ENCODE measurements around the gene MATCAP1.

The MATCAP1 gene

GRCh38 chr16:67193536-67193935 lies 9.8 kb upstream of the MATCAP1 start:
- peaks cover 48% of the 10 kb centered on the region for H3K4me1 ChIP-seq (ENCODE audit: control insufficient read depth, insufficient read depth, low read length)
- H3K36me3 ChIP-seq (ENCODE audit: control insufficient read depth, insufficient read depth, low read length), result peaks cover 25% of the 10 kb centered on the region
- H3K27me3 ChIP-seq (ENCODE audit: control insufficient read depth, insufficient read depth, low read length), result no peaks in the 10 kb centered on the region
- H3K9ac ChIP-seq (ENCODE audit: low read length), result peak overlapping the region; percentile 84
- no peaks in the 10 kb centered on the region for H3K9me3 ChIP-seq (ENCODE audit: control insufficient read depth, low read length)
- peak overlapping the region; percentile 71 for H3K4me3 ChIP-seq (ENCODE audit: low read length)

GRCh38 chr16:67192781-67193361 lies 9.1 kb upstream of the MATCAP1 start:
- Histone ChIP-seq H3K4me1 (ENCODE audit: control insufficient read depth, insufficient read depth, low read length) (peaks cover 41% of the 10 kb centered on the region), H3K4me3 (ENCODE audit: low read length) (peak overlapping the region; percentile 71), H3K36me3 (ENCODE audit: control insufficient read depth, insufficient read depth, low read length) (peaks cover 21% of the 10 kb centered on the region), H3K27me3 (ENCODE audit: control insufficient read depth, insufficient read depth, low read length) (no peaks in the 10 kb centered on the region), H3K9me3 (ENCODE audit: control insufficient read depth, low read length) (no peaks in the 10 kb centered on the region), H3K9ac (ENCODE audit: low read length) (peak overlapping the region; percentile 84)

DNA sequence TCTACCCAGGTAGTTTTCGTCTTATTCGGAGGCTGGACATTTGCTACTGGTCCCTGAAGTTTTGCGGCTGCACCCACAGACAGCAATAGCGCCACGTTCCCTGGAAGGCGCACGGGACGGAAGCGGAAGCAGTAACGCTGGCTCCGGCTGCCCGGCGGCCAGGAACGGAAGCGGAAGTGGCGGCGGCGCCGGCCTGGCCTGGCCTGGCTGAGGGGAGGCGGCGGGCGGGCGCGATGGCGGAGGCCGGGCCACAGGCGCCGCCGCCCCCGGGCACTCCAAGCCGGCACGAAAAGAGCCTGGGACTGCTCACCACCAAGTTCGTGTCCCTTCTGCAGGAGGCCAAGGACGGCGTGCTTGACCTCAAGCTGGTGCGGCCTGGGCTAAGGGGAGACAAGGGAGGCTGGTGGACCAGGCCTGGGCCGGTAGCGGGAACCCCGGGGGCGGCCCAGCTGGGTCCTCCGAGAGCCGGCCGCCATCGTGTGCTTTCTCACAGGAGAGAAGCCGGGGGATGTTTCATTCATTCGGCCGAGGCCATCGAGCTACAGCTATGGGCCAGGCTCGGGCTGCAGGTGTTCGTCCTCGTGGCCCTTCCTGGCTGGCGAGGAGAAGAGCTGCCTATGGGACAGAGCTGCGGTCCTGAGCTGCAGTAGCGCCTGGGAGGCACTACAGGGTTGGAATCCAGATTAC lies 8.4 kb upstream of the MATCAP1 start, which contains the start of gene E2F4:
Gene E2F4, plus strand, starts transcription at position 161 of the 687 bp plus-strand sequence. Its CDS starts 73 bp downstream, at position 234.
- H3K9me3 ChIP-seq (ENCODE audit: control insufficient read depth, low read length), result no peaks in the 10 kb centered on the region
- H3K9ac ChIP-seq (ENCODE audit: low read length), result peak within 1 kb of the TSS; percentile 84
- peaks cover 14% of the 10 kb centered on the region for H3K36me3 ChIP-seq (ENCODE audit: control insufficient read depth, insufficient read depth, low read length)
- peak within 1 kb of the TSS; percentile 71 for H3K4me3 ChIP-seq (ENCODE audit: low read length)
- peaks cover 34% of the 10 kb centered on the region for H3K4me1 ChIP-seq (ENCODE audit: control insufficient read depth, insufficient read depth, low read length)
- H3K27me3 ChIP-seq (ENCODE audit: control insufficient read depth, insufficient read depth, low read length), result no peaks in the 10 kb centered on the region

DNA sequence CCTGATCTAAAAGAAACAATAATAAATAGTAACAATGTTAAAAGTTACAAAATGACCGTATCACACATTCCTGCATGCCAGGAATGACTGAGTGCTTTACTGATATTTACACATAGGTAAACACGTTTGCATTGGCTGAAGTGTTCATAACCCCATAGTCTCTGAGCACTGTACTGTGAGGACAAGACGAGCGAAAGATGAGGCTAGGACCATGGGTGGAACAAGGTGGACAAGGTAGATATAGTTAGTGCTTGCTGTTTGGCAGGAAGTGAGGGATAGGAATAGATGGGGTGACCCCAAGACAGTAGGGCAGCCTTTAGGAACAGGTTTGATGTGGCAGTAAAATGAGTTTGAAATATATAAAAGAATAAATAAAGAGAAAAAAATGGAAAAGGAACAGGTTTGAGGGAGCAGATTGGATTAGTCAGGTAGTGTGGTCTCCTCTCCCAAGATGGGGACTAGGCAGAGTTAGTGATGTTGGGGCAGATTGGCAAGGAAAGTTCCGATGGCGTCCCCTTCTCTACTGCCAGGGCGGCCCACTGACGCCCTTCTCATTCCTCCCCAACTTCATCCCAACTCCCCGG lies 7.7 kb upstream of the MATCAP1 start:
- H3K4me3 ChIP-seq (ENCODE audit: low read length), result no peak overlapping the region
- no peak overlapping the region for H3K9ac ChIP-seq (ENCODE audit: low read length)

DNA sequence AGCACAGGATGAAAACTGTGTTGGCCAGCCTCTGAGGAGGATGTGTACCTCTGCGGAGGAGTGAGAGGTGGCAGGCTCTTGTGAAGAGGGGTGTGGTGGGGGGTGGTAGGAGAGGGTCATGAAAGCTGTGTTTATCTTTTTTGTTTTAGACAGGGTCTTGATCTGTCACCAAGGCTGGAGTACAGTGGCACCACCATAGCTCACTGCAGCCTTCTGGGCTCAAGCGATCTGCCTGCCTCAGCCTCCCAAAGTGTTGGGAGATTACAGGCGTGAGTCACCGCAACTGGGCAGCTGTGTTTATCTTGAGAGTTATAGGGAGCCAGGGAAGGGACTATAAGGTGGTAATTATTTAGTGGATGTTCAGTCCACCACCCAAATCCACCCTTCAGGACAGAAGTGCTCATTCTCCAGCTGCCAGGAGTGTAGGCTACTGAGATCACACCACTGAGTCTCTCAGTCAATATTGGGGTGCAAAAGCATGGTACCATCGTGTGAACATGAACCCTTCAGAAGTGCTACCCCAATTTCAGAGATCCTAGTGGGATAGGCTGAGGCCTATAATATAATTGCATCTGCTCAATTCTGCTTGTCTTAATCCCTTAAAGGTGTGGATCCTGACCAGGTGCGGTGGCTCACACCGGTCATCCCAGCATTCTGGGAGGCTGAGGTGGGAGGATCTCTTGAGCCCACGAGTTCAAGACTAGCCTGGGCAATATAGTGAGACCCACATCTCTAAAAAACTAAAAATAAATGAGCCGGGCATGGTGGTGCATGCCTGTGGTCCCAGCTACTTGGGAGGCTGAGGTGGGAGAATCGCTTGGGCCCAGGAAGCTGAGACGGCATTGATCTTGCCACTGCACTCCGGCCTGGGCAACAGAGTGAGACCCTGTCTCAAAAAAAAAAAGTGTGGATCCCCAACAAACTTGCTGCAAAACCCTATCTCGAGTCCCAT lies 7.0 kb upstream of the MATCAP1 start:
- no peaks in the 10 kb centered on the region for H3K9me3 ChIP-seq (ENCODE audit: control insufficient read depth, low read length)
- no peaks in the 10 kb centered on the region for H3K27me3 ChIP-seq (ENCODE audit: control insufficient read depth, insufficient read depth, low read length)
- no peak overlapping the region for H3K4me3 ChIP-seq (ENCODE audit: low read length)
- peaks cover 35% of the 10 kb centered on the region for H3K4me1 ChIP-seq (ENCODE audit: control insufficient read depth, insufficient read depth, low read length)
- no peak overlapping the region for H3K9ac ChIP-seq (ENCODE audit: low read length)
- peaks cover 11% of the 10 kb centered on the region for H3K36me3 ChIP-seq (ENCODE audit: control insufficient read depth, insufficient read depth, low read length)

More for the DNA sequence above, 7.7 kb upstream of the MATCAP1 start:
- H3K9me3 ChIP-seq (ENCODE audit: control insufficient read depth, low read length), result no peaks in the 10 kb centered on the region
- peaks cover 34% of the 10 kb centered on the region for H3K4me1 ChIP-seq (ENCODE audit: control insufficient read depth, insufficient read depth, low read length)
- H3K36me3 ChIP-seq (ENCODE audit: control insufficient read depth, insufficient read depth, low read length), result peaks cover 14% of the 10 kb centered on the region
- no peaks in the 10 kb centered on the region for H3K27me3 ChIP-seq (ENCODE audit: control insufficient read depth, insufficient read depth, low read length)

- no peaks in the 10 kb centered on the region for H3K27me3 ChIP-seq (ENCODE audit: control insufficient read depth, insufficient read depth, low read length)
- H3K4me3 ChIP-seq (ENCODE audit: low read length), result no peak within 1 kb of the TSS
- H3K9me3 ChIP-seq (ENCODE audit: control insufficient read depth, low read length), result no peaks in the 10 kb centered on the region
- peaks cover 7% of the 10 kb centered on the region for H3K36me3 ChIP-seq (ENCODE audit: control insufficient read depth, insufficient read depth, low read length)
- no peak within 1 kb of the TSS for H3K9ac ChIP-seq (ENCODE audit: low read length)
- H3K4me1 ChIP-seq (ENCODE audit: control insufficient read depth, insufficient read depth, low read length), result peaks cover 42% of the 10 kb centered on the region
Observed at GRCh38 chr16:67190041-67190440, 6.3 kb upstream of the MATCAP1 start, which contains the start of gene EXOC3L1. Gene EXOC3L1 (minus strand): TSS chr16:67190136. CDS start chr16:67189676, 460 bp downstream.

DNA sequence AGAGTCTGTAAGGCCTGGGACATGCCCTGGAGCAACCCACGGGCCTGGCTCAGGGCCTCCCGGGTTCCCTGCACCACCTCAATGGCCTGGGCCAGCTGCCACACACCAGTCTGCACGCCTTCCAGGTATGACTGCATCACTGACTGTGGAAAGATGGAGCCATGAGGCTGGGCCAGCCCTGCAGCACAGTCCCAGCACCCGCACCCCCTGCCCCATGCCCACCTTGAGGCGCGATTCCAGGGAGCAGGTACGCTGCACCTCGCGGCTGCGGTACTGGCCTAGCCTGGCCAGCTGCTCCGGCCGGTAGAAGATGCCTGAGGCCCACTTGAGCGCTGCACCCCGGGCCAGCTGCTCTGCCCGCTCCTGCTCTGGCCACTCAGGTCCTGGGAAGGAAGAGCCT lies 5.0 kb upstream of the MATCAP1 start:
- no peak overlapping the region for H3K9ac ChIP-seq (ENCODE audit: low read length)
- no peaks in the 10 kb centered on the region for H3K36me3 ChIP-seq (ENCODE audit: control insufficient read depth, insufficient read depth, low read length)
- H3K27me3 ChIP-seq (ENCODE audit: control insufficient read depth, insufficient read depth, low read length), result no peaks in the 10 kb centered on the region
- H3K4me1 ChIP-seq (ENCODE audit: control insufficient read depth, insufficient read depth, low read length), result peaks cover 40% of the 10 kb centered on the region
- H3K4me3 ChIP-seq (ENCODE audit: low read length), result no peak overlapping the region
- H3K9me3 ChIP-seq (ENCODE audit: control insufficient read depth, low read length), result no peaks in the 10 kb centered on the region

- Histone ChIP-seq H3K4me3 (ENCODE audit: low read length) (no peak overlapping the region), H3K4me1 (ENCODE audit: control insufficient read depth, insufficient read depth, low read length) (peaks cover 36% of the 10 kb centered on the region), H3K9ac (ENCODE audit: low read length) (no peak overlapping the region), H3K27me3 (ENCODE audit: control insufficient read depth, insufficient read depth, low read length) (no peaks in the 10 kb centered on the region), H3K9me3 (ENCODE audit: control insufficient read depth, low read length) (no peaks in the 10 kb centered on the region), H3K36me3 (ENCODE audit: control insufficient read depth, insufficient read depth, low read length) (no peaks in the 10 kb centered on the region)
Observed at GRCh38 chr16:67188323-67188722, 4.6 kb upstream of the MATCAP1 start.

DNA sequence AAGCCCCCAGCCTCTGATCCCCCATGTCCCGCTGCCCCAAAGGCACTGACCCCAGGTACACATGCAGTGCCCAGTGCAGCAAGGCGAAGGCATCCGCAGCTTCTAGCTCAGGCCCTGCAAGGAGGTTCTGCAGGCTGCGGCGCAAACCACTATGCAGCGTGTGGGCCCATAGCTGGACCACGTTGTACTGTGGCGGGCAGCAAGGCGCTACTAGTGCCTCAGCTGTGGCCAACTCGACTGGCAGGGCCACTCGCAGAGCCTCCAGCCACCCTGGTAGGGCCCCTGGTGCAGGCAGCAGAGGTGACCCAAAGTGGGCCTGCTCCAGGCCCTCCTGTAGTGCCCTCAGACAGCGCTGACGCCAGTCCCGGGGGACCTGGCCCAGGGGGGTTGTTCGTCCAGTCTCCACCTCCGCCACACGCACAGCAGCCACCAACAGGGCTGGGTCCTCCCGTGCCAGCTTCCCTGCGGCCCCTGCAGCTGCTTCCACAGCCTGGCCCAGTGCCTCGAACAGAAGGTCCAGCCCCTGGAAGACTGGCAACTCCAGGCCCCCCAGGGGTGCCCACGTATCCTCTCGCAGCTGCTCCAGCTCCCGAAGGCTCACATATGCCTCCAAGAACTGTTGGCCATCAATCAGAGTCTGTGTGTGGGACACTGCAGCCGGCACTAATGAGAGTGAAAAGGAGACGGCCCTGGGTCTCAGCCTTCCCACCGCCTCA lies 3.6 kb upstream of the MATCAP1 start:
- Histone ChIP-seq H3K9ac (ENCODE audit: low read length) (no peak overlapping the region), H3K4me1 (ENCODE audit: control insufficient read depth, insufficient read depth, low read length) (peaks cover 37% of the 10 kb centered on the region), H3K9me3 (ENCODE audit: control insufficient read depth, low read length) (no peaks in the 10 kb centered on the region), H3K27me3 (ENCODE audit: control insufficient read depth, insufficient read depth, low read length) (no peaks in the 10 kb centered on the region), H3K36me3 (ENCODE audit: control insufficient read depth, insufficient read depth, low read length) (no peaks in the 10 kb centered on the region), H3K4me3 (ENCODE audit: low read length) (no peak overlapping the region)

- Histone ChIP-seq H3K9ac (ENCODE audit: low read length) (no peak overlapping the region), H3K4me3 (ENCODE audit: low read length) (no peak overlapping the region), H3K36me3 (ENCODE audit: control insufficient read depth, insufficient read depth, low read length) (no peaks in the 10 kb centered on the region), H3K4me1 (ENCODE audit: control insufficient read depth, insufficient read depth, low read length) (peaks cover 33% of the 10 kb centered on the region), H3K9me3 (ENCODE audit: control insufficient read depth, low read length) (no peaks in the 10 kb centered on the region), H3K27me3 (ENCODE audit: control insufficient read depth, insufficient read depth, low read length) (no peaks in the 10 kb centered on the region)
Observed at GRCh38 chr16:67186550-67186950, 2.8 kb upstream of the MATCAP1 start.

GRCh38 chr16:67185651-67186134 lies 1.9 kb upstream of the MATCAP1 start:
- Histone ChIP-seq H3K9me3 (ENCODE audit: control insufficient read depth, low read length) (no peaks in the 10 kb centered on the region), H3K27me3 (ENCODE audit: control insufficient read depth, insufficient read depth, low read length) (no peaks in the 10 kb centered on the region), H3K4me1 (ENCODE audit: control insufficient read depth, insufficient read depth, low read length) (peaks cover 27% of the 10 kb centered on the region), H3K36me3 (ENCODE audit: control insufficient read depth, insufficient read depth, low read length) (no peaks in the 10 kb centered on the region), H3K4me3 (ENCODE audit: low read length) (no peak overlapping the region), H3K9ac (ENCODE audit: low read length) (no peak overlapping the region)

All from mucosa of stomach (tissue), 1 donor.